GM21447 (cell line): ENCODE data around the gene ZNF558.
"Not testable (repeated sequence)": the region's sequence is repeated elsewhere in the genome, so short reads cannot be mapped to it uniquely, and the experiment has no call there.

Experiments
- ATAC-seq: cut with Tn5 transposase; IDR thresholded peaks from one replicate; pipeline ENCODE4 v1.9.1; 2021; ENCODE audit not compliant: unreplicated experiment

Gene ZNF558

DNA sequence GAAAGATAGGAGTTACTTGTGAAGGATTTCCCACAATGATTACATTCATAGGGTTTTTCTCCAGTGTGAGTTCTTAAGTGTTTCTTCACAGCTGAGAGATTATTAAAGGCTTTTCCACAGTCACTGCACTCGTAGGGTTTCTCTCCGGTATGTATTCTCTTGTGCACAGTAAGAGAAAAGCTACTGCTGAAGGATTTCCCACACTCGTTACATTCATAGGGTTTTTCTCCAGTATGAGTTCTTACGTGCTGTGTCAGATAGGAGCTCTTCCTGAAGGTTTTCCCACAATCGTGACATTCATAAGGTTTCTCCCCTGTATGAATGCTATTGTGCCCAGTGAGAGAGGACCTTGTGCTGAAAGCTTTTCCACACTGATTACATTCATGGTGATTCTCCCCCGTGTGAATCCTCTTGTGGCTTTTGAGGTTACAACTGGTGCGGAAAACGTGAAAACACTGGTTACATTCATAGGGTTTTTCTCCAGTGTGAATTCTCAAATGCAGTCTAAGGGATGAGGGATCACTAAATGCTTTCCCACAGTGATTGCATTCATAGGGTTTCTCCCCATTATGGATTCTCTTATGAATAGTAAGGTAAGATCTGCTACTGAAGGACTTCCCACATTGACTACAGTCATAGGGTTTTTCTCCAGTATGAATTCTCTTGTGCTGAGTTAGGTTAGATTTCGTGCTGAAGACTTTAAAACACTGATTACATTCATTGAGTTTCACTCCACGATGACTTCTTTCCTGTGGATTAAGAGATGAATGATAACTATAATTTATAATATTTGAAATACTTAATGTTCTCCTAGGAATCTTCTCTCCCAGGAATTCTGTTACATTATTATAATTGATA, 20.6 kb downstream of the ZNF558 start:
- ATAC-seq = no peak

DNA sequence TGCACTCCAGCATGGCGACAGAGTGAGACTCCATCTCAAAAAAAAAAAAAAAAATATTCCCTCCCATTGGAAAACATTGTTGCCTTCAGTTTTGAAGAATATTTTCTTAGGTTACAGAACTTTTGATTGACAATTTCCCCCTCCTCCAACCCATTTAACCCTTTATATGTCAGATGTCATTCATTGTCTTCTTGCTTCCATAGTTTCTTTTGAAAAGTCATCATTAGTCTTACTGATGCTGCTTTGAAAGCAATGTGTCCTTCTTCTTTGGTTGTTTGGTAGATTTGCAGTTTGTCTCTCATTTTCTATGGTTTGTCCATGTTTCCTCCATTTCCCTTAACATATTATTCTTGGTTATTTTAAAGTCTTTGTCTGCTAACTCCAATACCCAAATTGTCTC, 25.4 kb downstream of the ZNF558 start:
- no peak for ATAC-seq

DNA sequence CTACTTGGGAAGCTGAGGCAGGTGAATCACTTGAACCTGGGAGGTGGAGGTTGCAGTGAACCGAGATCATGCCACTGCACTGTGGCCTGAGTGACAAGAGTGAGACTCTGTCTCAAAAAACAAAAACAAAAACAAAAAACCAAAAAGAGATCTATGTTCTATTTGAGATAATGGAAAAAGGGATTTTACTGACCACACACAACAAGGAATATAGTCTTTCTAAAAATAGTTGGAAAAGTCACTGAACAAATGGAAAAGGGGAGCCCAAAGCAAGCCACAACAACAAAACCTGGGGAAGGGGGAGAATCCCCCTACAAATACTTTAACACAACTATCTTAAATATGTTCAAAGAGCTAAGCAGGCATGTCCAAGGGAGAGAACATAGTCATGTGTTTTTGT, 37.3 kb downstream of the ZNF558 start:
- no peak for ATAC-seq

DNA sequence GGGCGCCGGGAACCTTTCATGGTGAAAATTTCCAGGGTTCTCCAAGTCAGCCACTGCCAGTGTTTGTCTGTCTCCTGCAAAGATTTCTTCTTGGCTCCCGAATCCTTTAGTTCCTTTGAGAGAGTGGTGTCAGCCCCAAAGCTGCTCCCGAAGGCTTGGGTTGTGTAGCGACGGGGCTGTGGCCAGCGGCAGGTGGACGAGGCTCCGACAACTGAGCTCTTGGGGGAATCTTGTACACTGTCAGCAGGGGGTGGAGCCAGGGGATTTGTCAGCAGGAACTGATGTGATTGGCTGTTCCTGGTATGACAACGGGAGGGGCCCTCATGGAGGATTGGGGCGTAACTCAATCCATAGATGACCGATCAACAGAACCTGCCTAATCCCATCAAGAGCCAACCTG, 58.5 kb downstream of the ZNF558 start:
- not testable (repeated sequence) for ATAC-seq

DNA sequence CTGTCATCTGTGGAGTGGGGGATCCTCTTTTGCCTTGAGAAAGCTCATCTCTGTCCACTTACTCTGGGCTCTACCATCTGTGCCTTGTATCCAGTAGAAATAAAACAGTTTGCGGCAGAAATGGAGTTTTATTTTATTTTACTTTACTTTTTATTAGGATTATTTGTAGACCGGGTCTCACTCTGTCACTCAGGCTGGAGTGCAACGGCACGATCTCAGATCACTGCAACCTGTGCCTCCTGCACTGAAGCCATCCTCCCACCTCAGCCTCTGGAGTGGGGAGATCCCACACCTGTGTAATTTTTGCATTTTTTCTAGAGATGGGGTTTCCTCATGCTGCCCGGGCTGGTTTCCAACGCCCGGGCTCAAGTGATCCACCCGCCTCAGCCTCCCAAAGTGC, 62.8 kb downstream of the ZNF558 start:
- not testable (repeated sequence) for ATAC-seq

DNA sequence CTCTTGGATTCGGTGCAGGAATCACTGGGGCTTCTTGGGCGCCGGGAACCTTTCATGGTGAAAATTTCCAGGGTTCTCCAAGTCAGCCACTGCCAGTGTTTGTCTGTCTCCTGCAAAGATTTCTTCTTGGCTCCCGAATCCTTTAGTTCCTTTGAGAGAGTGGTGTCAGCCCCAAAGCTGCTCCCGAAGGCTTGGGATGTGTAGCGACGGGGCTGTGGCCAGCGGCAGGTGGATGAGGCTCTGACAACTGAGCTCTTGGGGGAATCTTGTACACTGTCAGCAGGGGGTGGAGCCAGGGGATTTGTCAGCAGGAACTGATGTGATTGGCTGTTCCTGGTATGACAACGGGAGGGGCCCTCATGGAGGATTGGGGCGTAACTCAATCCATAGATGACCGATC, 64.8 kb downstream of the ZNF558 start:
- not testable (repeated sequence) for ATAC-seq
